Fibroblast of skin of left quadriceps (primary cell): Measurements from ENCODE around the gene SIGLEC7.
A peak's percentile ranks its signal among the peaks of the same experiment; 100 is the strongest.

Experiments
- DNase-seq, 2 experiments: peaks; one replicate each; pipeline ENCODE4 v3.0.0-alpha.2; 2013; ENCODE audit warnings: low read depth in 2 of 2

SIGLEC7 gene

DNA sequence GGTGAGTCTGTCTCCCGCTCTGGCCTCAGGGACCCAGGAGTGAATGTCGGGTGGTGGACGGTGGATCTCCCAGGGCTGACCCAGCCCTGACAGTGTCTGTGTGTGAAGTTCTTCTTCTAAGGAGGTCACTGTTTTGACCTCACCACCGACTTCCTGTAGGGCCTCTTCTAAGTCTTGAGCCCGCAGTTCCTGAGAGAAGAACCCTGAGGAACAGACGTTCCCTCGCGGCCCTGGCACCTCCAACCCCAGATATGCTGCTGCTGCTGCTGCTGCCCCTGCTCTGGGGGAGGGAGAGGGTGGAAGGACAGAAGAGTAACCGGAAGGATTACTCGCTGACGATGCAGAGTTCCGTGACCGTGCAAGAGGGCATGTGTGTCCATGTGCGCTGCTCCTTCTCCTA lies at the start of gene SIGLEC7:
SIGLEC7 (plus strand) TSS at position 183 of the 400 bp plus-strand sequence; CDS start at position 252, 69 bp downstream.
- no peak for DNase-seq

- DNase-seq: no peak
These were observed 49.0 kb upstream of the SIGLEC7 start for GRCh38 chr19:51093101-51093500.

GRCh38 chr19:51093510-51094345 lies 48.4 kb upstream of the SIGLEC7 start:
- DNase-seq: no peak

GRCh38 chr19:51094696-51095279 lies 47.3 kb upstream of the SIGLEC7 start:
- DNase-seq: no peak

GRCh38 chr19:51096473-51097165 lies 45.5 kb upstream of the SIGLEC7 start:
- DNase-seq: no peak

DNA sequence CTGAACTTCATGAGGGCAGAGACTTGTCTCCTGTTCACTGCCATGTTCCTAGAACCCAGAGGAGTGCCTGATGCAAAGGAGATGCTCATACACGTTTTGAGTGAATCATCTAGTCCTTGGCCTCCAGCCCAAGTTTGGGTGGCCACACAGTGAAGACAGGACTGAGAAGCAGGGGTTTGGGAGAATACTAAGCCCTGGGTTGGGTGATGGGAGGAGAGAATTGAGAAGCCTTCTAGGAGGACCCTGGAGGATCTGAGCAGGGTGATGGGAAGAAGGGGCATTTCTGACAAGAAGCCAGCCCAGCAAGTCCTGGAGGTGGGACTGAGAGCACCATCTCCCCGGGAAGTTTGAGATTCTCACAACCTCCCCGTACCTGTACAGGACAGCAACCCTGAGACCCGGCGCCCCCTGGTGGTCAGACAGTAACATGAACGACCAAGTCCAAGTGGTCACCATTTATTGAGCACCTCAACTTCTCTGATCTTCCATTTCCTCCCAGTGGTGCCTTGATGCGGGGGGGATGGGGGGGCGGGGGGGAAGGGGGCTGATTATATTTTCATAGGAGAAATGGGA lies 44.8 kb upstream of the SIGLEC7 start:
- peak; percentile 22 to 27 for DNase-seq

DNA sequence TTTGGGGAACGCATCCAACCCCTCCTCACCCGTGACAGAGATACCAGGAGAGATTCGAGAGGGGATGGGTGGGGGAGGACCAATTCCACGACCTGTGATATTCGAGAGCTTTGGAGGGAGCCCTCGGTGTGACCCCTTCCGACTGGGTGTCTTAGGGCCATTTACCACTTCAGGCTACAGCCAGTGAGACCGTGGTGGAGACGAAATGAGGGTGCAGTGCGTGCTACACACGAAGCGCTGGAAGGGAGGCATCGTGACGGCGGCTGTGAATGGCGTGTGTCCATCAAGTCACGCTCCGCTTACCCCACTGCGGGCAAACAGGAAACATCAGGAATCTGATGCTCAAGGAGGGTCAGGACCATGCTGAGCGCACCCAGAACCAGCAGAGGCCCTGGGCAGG lies 44.3 kb upstream of the SIGLEC7 start:
- DNase-seq: no peak

GRCh38 chr19:51098365-51099046 lies 43.6 kb upstream of the SIGLEC7 start:
- DNase-seq: no peak

GRCh38 chr19:51099047-51099382 lies 43.1 kb upstream of the SIGLEC7 start:
- DNase-seq: no peak

DNA sequence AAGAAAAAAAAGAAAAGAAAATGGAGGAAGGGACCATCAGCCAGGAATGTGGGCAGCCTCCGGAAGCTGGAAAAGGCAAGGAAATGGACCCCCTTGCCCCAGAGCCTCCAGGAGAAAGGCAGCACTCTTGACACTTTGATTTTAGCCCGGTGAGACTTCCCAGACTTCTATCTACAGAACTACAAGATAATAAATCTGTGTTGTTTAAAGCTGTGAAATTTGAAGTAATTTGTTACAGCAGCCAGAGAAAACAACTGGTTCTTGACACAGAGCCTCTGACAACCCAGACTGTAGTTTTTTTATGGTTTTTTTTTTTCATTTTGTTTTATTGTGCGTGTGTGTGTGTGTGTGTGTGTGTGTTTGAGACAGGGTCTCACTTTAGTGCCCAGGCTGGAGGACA lies 41.5 kb upstream of the SIGLEC7 start:
- DNase-seq: no peak

DNA sequence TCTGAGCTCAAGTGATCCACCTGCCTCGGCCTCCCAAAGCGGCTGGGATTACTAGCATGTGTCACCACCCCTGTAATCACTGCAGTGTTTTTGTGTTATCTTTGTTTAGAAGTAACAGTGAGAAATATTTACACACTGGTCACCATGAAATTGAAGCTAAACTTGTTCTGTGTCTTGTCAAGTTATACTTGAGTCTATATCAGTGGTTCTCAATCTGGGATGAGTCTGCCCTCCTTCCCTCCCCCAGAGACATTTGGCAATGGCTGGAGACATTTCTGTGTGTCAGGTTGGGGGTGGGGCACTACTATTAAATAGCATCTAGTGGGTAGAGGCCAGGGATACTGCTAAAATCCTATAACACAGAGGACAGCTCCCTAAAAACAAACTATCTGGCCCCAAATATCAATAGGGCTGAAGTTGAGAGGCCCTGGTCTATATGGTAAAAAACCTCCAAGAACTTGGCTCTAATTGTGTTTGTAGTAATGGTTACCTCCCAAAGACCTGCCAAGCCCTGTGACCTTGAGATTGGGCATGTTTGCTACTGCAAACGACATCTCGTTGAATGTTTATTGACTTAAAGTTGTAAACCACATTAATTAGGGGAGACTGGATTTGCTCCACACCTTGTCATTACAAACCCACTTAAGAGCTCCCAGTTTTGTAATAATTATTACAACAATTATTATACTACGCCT lies 40.8 kb upstream of the SIGLEC7 start:
- DNase-seq: no peak

- DNase-seq: no peak
These were observed 39.1 kb upstream of the SIGLEC7 start for GRCh38 chr19:51102991-51103390.

GRCh38 chr19:51103926-51104341 lies 38.2 kb upstream of the SIGLEC7 start:
- DNase-seq: no peak

- no peak for DNase-seq
These were observed 34.6 kb upstream of the SIGLEC7 start for GRCh38 chr19:51107406-51108065.

DNA sequence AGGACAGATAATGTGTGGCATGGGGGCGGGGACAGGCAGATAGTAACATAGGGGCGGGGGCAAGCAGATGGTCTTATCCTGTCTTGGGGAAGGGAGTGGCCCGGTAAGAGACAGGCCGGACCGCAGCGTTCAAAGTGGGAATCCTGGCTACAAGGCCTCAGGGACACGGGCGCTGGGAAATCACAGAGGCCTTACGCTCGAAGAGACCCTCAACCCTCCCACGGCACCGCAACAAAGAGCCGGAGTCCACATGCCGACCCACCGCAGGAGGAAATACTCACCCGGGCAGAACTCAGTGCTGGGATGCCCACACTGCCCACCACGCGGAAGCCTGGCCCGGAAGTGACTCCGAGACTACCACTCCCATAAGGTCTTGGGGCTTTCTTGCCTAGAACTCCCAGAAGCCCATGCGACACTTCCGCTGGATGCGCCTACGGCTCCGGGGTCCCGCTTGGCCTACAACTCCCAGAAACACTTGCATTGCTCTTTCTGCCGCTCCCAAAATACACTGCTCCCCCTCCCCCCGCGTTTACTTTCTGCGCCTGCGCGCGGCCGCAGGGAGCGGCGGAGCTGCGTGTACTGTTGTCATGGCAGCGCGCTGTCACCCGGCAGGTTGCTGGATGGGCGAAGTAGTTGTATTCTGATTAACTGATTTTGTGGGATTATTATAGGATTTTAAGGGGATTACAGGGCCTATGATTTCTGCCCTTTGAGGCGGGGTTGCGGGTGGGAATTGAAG lies 33.9 kb upstream of the SIGLEC7 start, which contains the start of gene CTU1:
CTU1 (minus strand) TSS at position 344 of the 739 bp plus-strand sequence. CDS start 3,840 bp downstream, outside the sequence.
- DNase-seq: peak; percentile 98

- DNase-seq: peak in 1 of 2 experiments; percentile 35
These were observed 33.3 kb upstream of the SIGLEC7 start for GRCh38 chr19:51108805-51109146.

GRCh38 chr19:51110666-51110971 lies 31.5 kb upstream of the SIGLEC7 start:
- no peak for DNase-seq

- DNase-seq: no peak
These were observed 30.5 kb upstream of the SIGLEC7 start for GRCh38 chr19:51111606-51112005.

- DNase-seq: no peak
These were observed 27.9 kb upstream of the SIGLEC7 start for GRCh38 chr19:51114087-51114729.
